ENCODE data around the gene PDIA2. TPM values are rescaled to one million over a fixed set of nuclear protein-coding genes. Genes with fewer than 3 reads are reported as not detected.

Gene PDIA2
- total and polyA plus RNA-seq, 7 donors, result 0.60 to 5.5 (median 0.82) TPM; not detected in 1

- H3K27ac ChIP-seq, result no peak overlapping the region
- DNase-seq, result no peak
- 77 to 87% methylated on average over 22 of the region's 22 CpGs for WGBS, 2 donors
- peaks cover 8 to 29% (median 29%) of the 10 kb centered on the region in 3 donors for H3K27me3 ChIP-seq
- no peaks in the 10 kb centered on the region for H3K9me3 ChIP-seq
- H3K4me3 ChIP-seq, result no peak overlapping the region
- H3K4me1 ChIP-seq, result peaks cover 0 to 15% (median 14%) of the 10 kb centered on the region in 4 donors
- intact Hi-C loops (cut with DNase I), result no loop called here
- no peak for TF ChIP-seq POLR2A (IDR thresholded peaks at IDR 0.05)
- TF ChIP-seq, protein P1, sequence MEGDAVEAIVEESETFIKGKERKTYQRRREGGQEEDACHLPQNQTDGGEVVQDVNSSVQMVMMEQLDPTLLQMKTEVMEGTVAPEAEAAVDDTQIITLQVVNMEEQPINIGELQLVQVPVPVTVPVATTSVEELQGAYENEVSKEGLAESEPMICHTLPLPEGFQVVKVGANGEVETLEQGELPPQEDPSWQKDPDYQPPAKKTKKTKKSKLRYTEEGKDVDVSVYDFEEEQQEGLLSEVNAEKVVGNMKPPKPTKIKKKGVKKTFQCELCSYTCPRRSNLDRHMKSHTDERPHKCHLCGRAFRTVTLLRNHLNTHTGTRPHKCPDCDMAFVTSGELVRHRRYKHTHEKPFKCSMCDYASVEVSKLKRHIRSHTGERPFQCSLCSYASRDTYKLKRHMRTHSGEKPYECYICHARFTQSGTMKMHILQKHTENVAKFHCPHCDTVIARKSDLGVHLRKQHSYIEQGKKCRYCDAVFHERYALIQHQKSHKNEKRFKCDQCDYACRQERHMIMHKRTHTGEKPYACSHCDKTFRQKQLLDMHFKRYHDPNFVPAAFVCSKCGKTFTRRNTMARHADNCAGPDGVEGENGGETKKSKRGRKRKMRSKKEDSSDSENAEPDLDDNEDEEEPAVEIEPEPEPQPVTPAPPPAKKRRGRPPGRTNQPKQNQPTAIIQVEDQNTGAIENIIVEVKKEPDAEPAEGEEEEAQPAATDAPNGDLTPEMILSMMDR (IDR thresholded peaks at IDR 0.05), result no peak
- no peak for TF ChIP-seq POLR2AphosphoS5 (IDR thresholded peaks at IDR 0.05)
- no peak for TF ChIP-seq EP300 (IDR thresholded peaks at IDR 0.05)
- H3K36me3 ChIP-seq, result peaks cover 0 to 9% (median under 1%) of the 10 kb centered on the region in 4 donors
Observed at GRCh38 chr16:282491-282890, 473 bp upstream of the PDIA2 start.

- H3K4me1 ChIP-seq, result peaks cover 0 to 15% (median 14%) of the 10 kb centered on the region in 4 donors
- intact Hi-C loops (cut with DNase I), result no loop called here
- no peak overlapping the region for H3K27ac ChIP-seq
- peaks cover 8 to 28% (median 27%) of the 10 kb centered on the region in 3 donors for H3K27me3 ChIP-seq
- no peaks in the 10 kb centered on the region for H3K9me3 ChIP-seq
- no peak for DNase-seq
- peaks cover 0 to 28% (median 13%) of the 10 kb centered on the region in 4 donors for H3K36me3 ChIP-seq
- no peak overlapping the region for H3K4me3 ChIP-seq
- TF ChIP-seq, protein P1 (IDR thresholded peaks at IDR 0.05), result no peak
- TF ChIP-seq POLR2A (IDR thresholded peaks at IDR 0.05), result no peak
- no peak for TF ChIP-seq POLR2AphosphoS5 (IDR thresholded peaks at IDR 0.05)
- TF ChIP-seq EP300 (IDR thresholded peaks at IDR 0.05), result no peak
- WGBS, 2 donors, result 90 to 92% methylated on average over 52 of the region's 52 CpGs
Observed at GRCh38 chr16:284204-285120, 1.5 kb downstream of the PDIA2 start.

- Histone ChIP-seq H3K9me3 (no peaks in the 10 kb centered on the region), H3K27me3 (peaks cover 8 to 21% (median 20%) of the 10 kb centered on the region in 3 donors), H3K36me3 (peaks cover 0 to 38% (median 17%) of the 10 kb centered on the region in 4 donors), H3K4me3 (no peak overlapping the region), H3K27ac (no peak overlapping the region), H3K4me1 (peaks cover 0 to 11% (median 9%) of the 10 kb centered on the region in 4 donors)
- no peak for DNase-seq
- WGBS, 2 donors, result 92 to 93% methylated on average over 48 of the region's 48 CpGs
- TF ChIP-seq POLR2AphosphoS5 (IDR thresholded peaks at IDR 0.05), result no peak
- no peak for TF ChIP-seq POLR2A (IDR thresholded peaks at IDR 0.05)
- TF ChIP-seq EP300 (IDR thresholded peaks at IDR 0.05), result no peak
- TF ChIP-seq, protein P1 (IDR thresholded peaks at IDR 0.05), result no peak
- intact Hi-C loops (cut with DNase I), result no loop called here
Observed at GRCh38 chr16:285146-286055, 2.4 kb downstream of the PDIA2 start.

DNA sequence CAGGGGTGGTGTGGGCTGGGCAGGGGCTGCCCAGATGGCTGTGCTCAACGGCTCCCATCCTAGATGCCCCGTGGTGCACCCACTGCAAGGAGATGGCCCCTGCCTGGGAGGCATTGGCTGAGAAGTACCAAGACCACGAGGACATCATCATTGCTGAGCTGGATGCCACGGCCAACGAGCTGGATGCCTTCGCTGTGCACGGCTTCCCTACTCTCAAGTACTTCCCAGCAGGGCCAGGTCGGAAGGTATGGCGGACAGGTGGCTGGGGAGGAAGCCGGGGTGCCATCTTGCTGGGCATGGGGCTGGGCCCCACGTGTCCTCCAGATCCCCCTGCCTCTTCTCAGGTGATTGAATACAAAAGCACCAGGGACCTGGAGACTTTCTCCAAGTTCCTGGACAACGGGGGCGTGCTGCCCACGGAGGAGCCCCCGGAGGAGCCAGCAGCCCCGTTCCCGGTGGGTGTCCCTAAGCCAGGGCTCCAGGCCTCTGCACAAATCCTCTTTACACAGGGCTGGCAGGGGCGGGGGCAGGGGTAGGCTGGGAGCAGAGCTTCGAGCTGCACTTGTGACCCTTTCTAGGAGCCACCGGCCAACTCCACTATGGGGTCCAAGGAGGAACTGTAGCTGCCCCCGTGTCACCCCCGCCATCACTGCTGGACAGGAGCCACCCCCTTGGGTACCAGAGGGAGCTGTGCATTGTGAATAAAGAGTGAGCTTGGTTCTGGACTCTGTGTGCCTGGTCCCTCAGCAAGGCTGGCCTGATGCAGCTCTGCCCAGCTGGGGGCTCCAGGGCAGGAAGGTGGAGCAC, 3.7 kb downstream of the PDIA2 start:
- peaks cover 0 to 51% (median 27%) of the 10 kb centered on the region in 4 donors for H3K36me3 ChIP-seq
- H3K4me1 ChIP-seq, result no peaks in the 10 kb centered on the region
- TF ChIP-seq EP300 (IDR thresholded peaks at IDR 0.05), result no peak
- TF ChIP-seq POLR2A (IDR thresholded peaks at IDR 0.05), result no peak
- no peak for TF ChIP-seq POLR2AphosphoS5 (IDR thresholded peaks at IDR 0.05)
- TF ChIP-seq, protein P1 (IDR thresholded peaks at IDR 0.05), result no peak
- no peaks in the 10 kb centered on the region for H3K9me3 ChIP-seq
- no peak overlapping the region for H3K4me3 ChIP-seq
- H3K27ac ChIP-seq, result no peak overlapping the region
- intact Hi-C loops (cut with DNase I), result no loop called here
- DNase-seq, result no peak
- WGBS, 2 donors, result 90 to 94% methylated on average over 22 of the region's 22 CpGs
- peaks cover 0 to 9% (median 9%) of the 10 kb centered on the region in 3 donors for H3K27me3 ChIP-seq
